GM10266 (cell line): ENCODE data around the gene TTC23.

Source experiments
- DNase-seq: peaks from one replicate; pipeline ENCODE4 v3.0.0; 2012; ENCODE audit errors: extremely low spot score
- TF ChIP-seq, protein P1 (sequence below): IDR thresholded peaks from 2 replicates; pipeline ENCODE4 v1.5.1; 2012; ENCODE audit warnings: mild to moderate bottlenecking, low read depth; ENCODE audit not compliant: control insufficient read depth, insufficient read depth; ENCODE audit errors: missing control alignments

Gene TTC23

GRCh38 chr15:99120050-99120777 lies 129.2 kb downstream of the TTC23 start:
- TF ChIP-seq, protein P1, sequence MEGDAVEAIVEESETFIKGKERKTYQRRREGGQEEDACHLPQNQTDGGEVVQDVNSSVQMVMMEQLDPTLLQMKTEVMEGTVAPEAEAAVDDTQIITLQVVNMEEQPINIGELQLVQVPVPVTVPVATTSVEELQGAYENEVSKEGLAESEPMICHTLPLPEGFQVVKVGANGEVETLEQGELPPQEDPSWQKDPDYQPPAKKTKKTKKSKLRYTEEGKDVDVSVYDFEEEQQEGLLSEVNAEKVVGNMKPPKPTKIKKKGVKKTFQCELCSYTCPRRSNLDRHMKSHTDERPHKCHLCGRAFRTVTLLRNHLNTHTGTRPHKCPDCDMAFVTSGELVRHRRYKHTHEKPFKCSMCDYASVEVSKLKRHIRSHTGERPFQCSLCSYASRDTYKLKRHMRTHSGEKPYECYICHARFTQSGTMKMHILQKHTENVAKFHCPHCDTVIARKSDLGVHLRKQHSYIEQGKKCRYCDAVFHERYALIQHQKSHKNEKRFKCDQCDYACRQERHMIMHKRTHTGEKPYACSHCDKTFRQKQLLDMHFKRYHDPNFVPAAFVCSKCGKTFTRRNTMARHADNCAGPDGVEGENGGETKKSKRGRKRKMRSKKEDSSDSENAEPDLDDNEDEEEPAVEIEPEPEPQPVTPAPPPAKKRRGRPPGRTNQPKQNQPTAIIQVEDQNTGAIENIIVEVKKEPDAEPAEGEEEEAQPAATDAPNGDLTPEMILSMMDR = no peak
- no peak for DNase-seq

DNA sequence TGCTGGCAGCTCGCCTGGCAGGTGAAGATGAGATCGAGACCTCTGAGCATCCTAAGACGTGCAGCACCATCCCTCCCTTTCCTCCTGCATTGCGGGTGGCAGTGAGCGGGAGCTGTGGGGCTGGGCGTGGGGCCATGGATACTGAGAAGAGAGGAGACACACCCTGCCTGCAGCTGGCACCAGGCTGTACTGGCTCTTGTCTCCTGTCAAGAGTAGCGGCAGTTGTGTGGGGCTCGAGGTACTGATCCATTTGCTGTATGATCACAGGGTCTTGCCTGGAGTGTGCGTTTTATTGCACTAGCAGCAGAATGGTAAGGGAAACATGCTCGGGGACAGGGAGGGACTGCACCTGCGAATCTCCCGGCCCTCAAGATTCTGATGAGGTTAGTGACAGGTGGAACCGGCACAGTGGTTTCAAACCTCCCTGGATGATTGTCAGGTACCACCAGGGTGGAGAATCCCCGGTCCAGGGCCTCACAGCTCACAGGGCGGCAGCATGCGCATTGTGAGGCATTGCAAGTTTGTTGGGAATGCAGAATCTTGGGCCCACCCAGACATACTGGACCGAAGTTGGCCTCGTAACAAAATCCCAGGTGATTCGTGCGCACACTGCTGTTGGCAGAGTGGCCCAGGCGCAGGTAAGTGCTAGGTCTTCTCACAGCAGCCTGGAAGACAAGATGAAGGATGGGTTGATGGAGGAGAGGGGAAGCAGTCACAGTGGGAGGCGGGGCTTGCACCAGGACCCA lies 130.4 kb downstream of the TTC23 start:
- TF ChIP-seq, protein P1 = no peak

DNA sequence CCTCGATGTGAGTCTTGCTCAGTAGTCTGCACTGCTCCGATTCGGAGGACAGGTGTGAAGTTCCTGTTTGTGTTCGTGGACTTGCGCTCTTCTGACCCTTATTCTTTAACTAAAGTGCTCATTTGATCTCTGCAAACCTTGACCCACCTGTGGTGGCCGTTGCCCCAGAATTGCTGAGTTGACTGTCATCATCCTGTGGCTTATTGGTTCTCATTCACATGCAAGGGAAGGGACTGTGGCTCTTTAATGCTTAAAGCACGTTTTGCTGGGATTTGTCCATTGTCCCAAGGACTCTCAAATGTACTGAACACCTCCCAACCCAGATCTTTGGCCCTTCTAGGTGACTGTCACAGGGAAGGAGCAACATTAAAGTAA lies 131.1 kb downstream of the TTC23 start:
- no peak for DNase-seq
- TF ChIP-seq, protein P1 = no peak

More for the DNA sequence above, 130.4 kb downstream of the TTC23 start:
- DNase-seq = no peak

DNA sequence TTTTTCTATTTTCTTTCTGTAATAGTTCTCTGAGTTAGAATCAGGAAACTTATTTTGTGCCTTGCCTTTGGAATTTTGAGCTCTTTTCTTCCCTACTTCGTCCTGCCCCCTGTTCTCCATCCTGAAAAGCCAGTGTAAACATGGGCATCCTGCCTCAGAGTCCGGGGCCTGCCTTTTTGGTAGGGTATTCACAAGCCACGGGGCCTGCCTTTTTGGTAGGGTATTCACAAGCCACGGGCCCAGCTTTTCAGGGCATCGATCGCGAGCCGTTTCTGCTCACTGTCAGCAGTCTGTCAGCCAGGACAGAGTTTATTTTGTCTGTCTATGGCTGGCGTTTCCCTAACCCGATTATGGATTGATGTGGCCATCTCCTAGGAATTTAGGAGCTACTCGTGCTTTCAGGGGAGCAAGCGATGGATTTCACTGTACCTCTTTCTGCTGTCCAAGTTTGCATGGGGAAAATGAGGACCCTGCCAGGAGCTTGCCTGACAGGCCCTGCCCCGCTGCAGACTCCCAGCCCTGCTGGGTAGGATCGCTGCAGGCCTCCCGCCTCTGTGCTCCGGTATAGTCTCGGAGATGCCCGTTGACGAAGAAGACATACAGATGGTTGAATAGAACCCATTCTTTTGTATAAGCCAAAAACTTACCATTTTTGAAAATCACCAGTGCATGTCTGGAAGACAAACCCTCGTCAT lies 131.7 kb downstream of the TTC23 start:
- TF ChIP-seq, protein P1 = no peak
- DNase-seq = no peak

- TF ChIP-seq, protein P1 = no peak
- no peak for DNase-seq
Measured at GRCh38 chr15:99117111-99117510, 132.3 kb downstream of the TTC23 start.

DNA sequence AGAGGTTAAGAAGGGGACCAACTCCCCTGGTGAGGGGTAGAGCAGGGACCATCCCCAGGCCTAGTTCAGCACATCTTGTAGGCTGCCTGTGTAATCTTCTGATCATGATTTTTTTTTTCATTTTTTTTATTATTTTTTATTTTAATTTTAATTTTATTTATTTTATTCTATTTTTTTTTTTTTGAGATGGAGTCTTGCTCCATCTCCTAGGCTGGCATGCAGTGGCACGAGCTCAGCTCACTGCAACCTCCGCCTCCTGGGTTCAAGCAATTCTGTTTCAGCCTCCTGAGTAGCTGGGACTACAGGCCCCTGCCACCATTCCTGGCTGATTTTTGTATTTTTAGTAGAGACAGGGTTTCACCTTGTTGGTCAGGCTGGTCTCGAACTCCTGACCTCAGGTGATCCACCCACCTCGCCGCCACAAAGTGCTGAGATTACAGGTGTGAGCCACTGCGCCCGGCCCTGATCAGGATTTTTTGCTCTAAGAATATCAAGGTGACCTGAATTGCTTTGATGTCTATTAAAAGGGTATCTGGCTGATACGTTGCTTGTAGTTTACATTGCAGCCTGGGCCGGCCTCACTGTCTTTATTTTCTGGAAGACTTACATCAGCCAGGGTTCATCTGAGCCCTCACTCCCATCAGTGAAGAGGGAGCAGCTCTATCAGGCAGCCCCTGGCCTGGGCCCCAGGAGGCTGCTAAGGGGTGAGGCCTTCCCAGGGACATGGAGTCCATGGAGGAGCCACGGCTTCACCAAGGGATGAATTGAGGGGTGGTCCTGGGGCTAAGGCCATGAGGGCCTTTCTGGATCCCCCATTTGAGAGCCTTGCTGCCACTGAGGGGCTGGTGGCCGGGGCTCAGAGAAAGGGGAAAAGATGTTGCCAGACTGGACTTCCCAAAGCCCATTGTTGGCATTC lies 133.8 kb downstream of the TTC23 start:
- TF ChIP-seq, protein P1 = no peak
- DNase-seq = no peak
